GM12878 (cell line): ENCODE results near the gene DEK. TPM values are rescaled to one million over a fixed set of nuclear protein-coding genes. Genes with fewer than 3 reads are reported as not detected.
A peak's percentile ranks its signal among the peaks of the same experiment; 100 is the strongest.

ENCODE experiments used
- ATAC-seq: fragments of 200-7000 bp; cut with Tn5 transposase; 3 replicates; pipeline ENCODE4 v1.9.1; 2020; ENCODE audit warnings: mild to moderate bottlenecking, moderate library complexity
- BruUV-seq: library from RNA; stranded (reverse); fragments of 400-500 nt; replicated peaks from 2 replicates; lab custom pipeline; 2021; lab: Mats Ljungman, UMichigan
- CTCF ChIA-PET: fragments of 300-600 bp; sonication (Branson Sonifier 250); formaldehyde crosslinking; extraction: SDS; loops from one replicate; lab custom pipeline; 2021; ENCODE audit warnings: inconsistent platforms; lab: Yijun Ruan, JAX
- POLR2A ChIA-PET: fragments of 350-600 bp; formaldehyde crosslinking; extraction: SDS; loops from one replicate; lab custom pipeline; 2021; ENCODE audit warnings: inconsistent platforms; lab: Charles Lee
- RAD21 ChIA-PET: fragments of 300-600 bp; sonication (Branson Sonifier 250); formaldehyde crosslinking; loops from one replicate; lab custom pipeline; 2023; ENCODE audit warnings: antibody characterized with exemption; ENCODE audit not compliant: unreplicated experiment; lab: Charles Lee
- SMC1A ChIA-PET: fragments of 300-600 bp; sonication (Branson Sonifier 250); formaldehyde crosslinking; loops from one replicate; lab custom pipeline; 2023; ENCODE audit not compliant: unreplicated experiment, uncharacterized antibody; lab: Charles Lee
- DNase-seq: peaks from one replicate; pipeline ENCODE4 v3.0.0-alpha.2; 2011; ENCODE audit warnings: low read depth, low spot score
- FAIRE-seq: peaks from 3 replicates; lab custom pipeline; 2011; peaks lifted over from hg19 to GRCh38; lab: Jason Lieb, UNC
- H2AFZ ChIP-seq: 2 replicates; pipeline ENCODE4 v1.6.0; 2011; ENCODE audit warnings: low read depth, low read length, control low read depth; ENCODE audit not compliant: control insufficient read depth
- H3K27ac ChIP-seq: 2 replicates; pipeline ENCODE4 v1.5.1; 2011; ENCODE audit warnings: control low read depth; ENCODE audit not compliant: control insufficient read depth, insufficient read depth
- H3K27me3 ChIP-seq, 2 experiments: replicated peaks in 1 of 2; 2 replicates each; pipeline versions ENCODE4 v1.6.0 to v1.6.1; 2011; ENCODE audit warnings: low read length in 1 of 2; ENCODE audit not compliant: control insufficient read depth in 2 of 2, insufficient read depth in 2 of 2
- H3K36me3 ChIP-seq, 2 experiments: 2 replicates each; pipeline ENCODE4 v1.5.1; 2011; ENCODE audit warnings: low read length in 1 of 2; ENCODE audit not compliant: control insufficient read depth in 2 of 2, insufficient read depth in 2 of 2
- H3K4me1 ChIP-seq: 2 replicates; pipeline ENCODE4 v1.6.1; 2011; ENCODE audit warnings: mild to moderate bottlenecking, low read length, moderate library complexity, mixed read lengths; ENCODE audit not compliant: control insufficient read depth, insufficient read depth
- H3K4me2 ChIP-seq: 2 replicates; pipeline ENCODE4 v1.6.0; 2011; ENCODE audit warnings: control low read depth; ENCODE audit not compliant: control insufficient read depth, insufficient read depth
- H3K4me3 ChIP-seq: fragments of 200-600 bp; sonication (generic); 2 replicates; pipeline ENCODE4 v1.5.1; 2016
- H3K79me2 ChIP-seq: 2 replicates; pipeline ENCODE4 v1.6.0; 2011; ENCODE audit warnings: low read length; ENCODE audit not compliant: control insufficient read depth, insufficient read depth
- H3K9ac ChIP-seq: 2 replicates; pipeline ENCODE4 v1.8.0; 2011; ENCODE audit warnings: low read length, control low read depth, mixed read lengths; ENCODE audit not compliant: control insufficient read depth, insufficient read depth
- H3K9me3 ChIP-seq: replicated peaks from 3 replicates; pipeline ENCODE4 v1.5.1; 2011; ENCODE audit warnings: mild to moderate bottlenecking, low read length; ENCODE audit not compliant: control insufficient read depth, insufficient read depth
- H4K20me1 ChIP-seq: 2 replicates; pipeline ENCODE4 v1.6.0; 2011; ENCODE audit not compliant: control insufficient read depth, insufficient read depth
- BACH1 ChIP-seq: fragments of 450-650 bp; IDR thresholded peaks from 2 replicates; pipeline ENCODE4 v1.6.1; 2017; ENCODE audit warnings: mild to moderate bottlenecking, borderline replicate concordance
- CBX3 ChIP-seq: fragments of 200-600 bp; sonication (generic); IDR thresholded peaks from 2 replicates; pipeline ENCODE4 v1.6.1; 2016; ENCODE audit warnings: low read depth, borderline replicate concordance
- DPF2 ChIP-seq: fragments of 450-650 bp; IDR thresholded peaks from 2 replicates; pipeline ENCODE4 v1.6.1; 2017; ENCODE audit warnings: mild to moderate bottlenecking
- E4F1 ChIP-seq: fragments of 450-650 bp; IDR thresholded peaks from 2 replicates; pipeline ENCODE4 v1.6.1; 2018; ENCODE audit warnings: borderline replicate concordance, mild to moderate bottlenecking; ENCODE audit not compliant: partially characterized antibody
- FOXM1 ChIP-seq: IDR thresholded peaks from 2 replicates; pipeline ENCODE4 v1.6.1; 2012; ENCODE audit warnings: low read depth, mild to moderate bottlenecking, inconsistent platforms, low read length, moderate library complexity
- IKZF2 ChIP-seq, 2 experiments: fragments of 450-650 bp; IDR thresholded peaks; 2 replicates each; pipeline ENCODE4 v1.6.1; 2017; ENCODE audit warnings: mild to moderate bottlenecking in 2 of 2, moderate library complexity in 2 of 2
- LARP7 ChIP-seq: fragments of 450-650 bp; IDR thresholded peaks from 2 replicates; pipeline ENCODE4 v1.6.1; 2017; ENCODE audit warnings: mild to moderate bottlenecking
- MYB ChIP-seq: fragments of 150-350 bp; IDR thresholded peaks from 2 replicates; pipeline ENCODE4 v1.6.1; 2014; ENCODE audit warnings: mild to moderate bottlenecking, low read depth, low read length, borderline replicate concordance
- NBN ChIP-seq: fragments of 450-650 bp; IDR thresholded peaks from 2 replicates; pipeline ENCODE4 v1.6.1; 2016
- NKRF ChIP-seq: fragments of 450-650 bp; conservative IDR thresholded peaks from 2 replicates; pipeline ENCODE4 v1.6.1; 2017; ENCODE audit warnings: mild to moderate bottlenecking, moderate library complexity
- POLR2AphosphoS5 ChIP-seq: IDR thresholded peaks from 2 replicates; pipeline ENCODE4 v1.6.1; 2011; ENCODE audit warnings: mild to moderate bottlenecking, low read length, inconsistent platforms
- RAD21 ChIP-seq: IDR thresholded peaks from 2 replicates; pipeline ENCODE4 v1.6.1; 2011; ENCODE audit warnings: mild to moderate bottlenecking, low read depth, low read length, moderate library complexity; ENCODE audit not compliant: insufficient read depth
- SREBF2 ChIP-seq: IDR thresholded peaks from 2 replicates; pipeline ENCODE4 v1.6.1; 2012; ENCODE audit warnings: mild to moderate bottlenecking, low read length
- TBL1XR1 ChIP-seq: IDR thresholded peaks from 2 replicates; pipeline ENCODE4 v1.6.1; 2012; ENCODE audit warnings: low read depth, low read length, improper control_type of control experiment
- YBX1 ChIP-seq: fragments of 450-650 bp; IDR thresholded peaks from 2 replicates; pipeline ENCODE4 v1.6.1; 2016; ENCODE audit warnings: antibody characterized with exemption
- YY1 ChIP-seq: IDR thresholded peaks from 2 replicates; pipeline ENCODE4 v1.6.1; 2011; ENCODE audit warnings: low read depth, mild to moderate bottlenecking, low read length
- ZBTB33 ChIP-seq: fragments of 450-650 bp; IDR thresholded peaks from 2 replicates; pipeline ENCODE4 v1.6.1; 2017; ENCODE audit warnings: mild to moderate bottlenecking
- ZNF384 ChIP-seq: IDR thresholded peaks from 2 replicates; pipeline ENCODE4 v1.6.1; 2012; ENCODE audit warnings: low read depth, mild to moderate bottlenecking, low read length, improper control_type of control experiment, borderline replicate concordance
- WGBS: methylation state at CpG from one replicate; pipeline ENCODE4 v1.1.6; 2016; ENCODE audit warnings: low lambda C conversion rate; ENCODE audit not compliant: insufficient replicate concordance, insufficient coverage; ENCODE audit errors: missing lambda C conversion rate; 5-methylcytosine and 5-hydroxymethylcytosine counted together
- in situ Hi-C: fragments of 300-500 bp; cut with MboI; formaldehyde crosslinking; loops from 9 replicates; pipeline ENCODE4 v1.14.3; 2018; ENCODE audit warnings: mixed read lengths
- intact Hi-C: fragments of 100-400 bp; cut with micrococcal nuclease; formaldehyde crosslinking; loops from one replicate; pipeline ENCODE4 v1.14.2; 2022; ENCODE audit not compliant: unreplicated experiment
- polyA plus RNA-seq, 11 experiments: library from polyadenylated mRNA; depleted of rRNA in 4 of 11; unstranded in 6 of 11; stranded (reverse) in 5 of 11; fragments of >200 nt; fragmentation: Nextera tagmentation in 4 of 11; fragmentation: Illumina TruSeq in 1 of 11; extraction: Ambion mirVana in 4 of 11; extraction: Trizol in 1 of 11; gene quantifications; 1 replicate in 1 of 11; 2 replicates in 10 of 11; pipeline versions ENCODE4 v1.2.1 to v1.2.3, GENCODE V29; 2011 to 2016; ENCODE audit warnings: inconsistent platforms in 2 of 11, missing spikeins in 2 of 11, low read depth in 1 of 11
- total RNA-seq, 4 experiments: library from RNA; depleted of rRNA in 3 of 4; stranded (reverse); fragments of >200 nt in 3 of 4; fragmentation: Illumina TruSeq in 1 of 4; extraction: Trizol in 1 of 4; gene quantifications; 2 replicates each; pipeline versions ENCODE4 v1.2.1 to v1.2.3, GENCODE V29; 2013 to 2021

DEK gene
- total and polyA plus RNA-seq, 10 of the 15 experiments (the other 5 are each of a cell fraction or from before 2014, with no cell fraction given) = 111 to 346 (median 196) TPM

GRCh38 chr6:18263418-18264218 is 712 bp downstream of the DEK start:
- peak; percentile 6 for ATAC-seq
- FAIRE-seq = no peak
- peak overlapping the region; percentile 96 for H3K27ac ChIP-seq
- H3K4me2 ChIP-seq = peak overlapping the region; percentile 75
- intact Hi-C loops = loop anchor here (1.0 to 5.0 kb wide), 2 partner anchors 49 to 556 kb away; partner anchors contain the start of gene NUP153
- H2AFZ ChIP-seq = peak overlapping the region; percentile 75
- in situ Hi-C loops = loop anchor here (10.0 kb wide), 1 partner anchor 269 kb away; no protein-coding TSS in a partner anchor
- TSS peak; percentile 84 for BruUV-seq
- peaks cover 28% of the 10 kb centered on the region for H3K4me1 ChIP-seq
- H3K79me2 ChIP-seq = peaks cover 64% of the 10 kb centered on the region
- under 1% methylated on average over 48 of the region's 50 CpGs for WGBS
- peak overlapping the region; percentile 70 for H3K4me3 ChIP-seq
- DNase-seq = no peak
- CTCF ChIA-PET = no interaction called here
- RAD21 ChIA-PET = interaction anchor here (0.5 kb wide), 1 partner anchor 108 kb away, joined by 3 read pairs; the partner anchor contains the start of gene KDM1B
- SMC1A ChIA-PET = interaction anchor here (0.6 kb wide), 1 partner anchor 129 kb away, joined by 3 read pairs; no protein-coding TSS in a partner anchor
- peak overlapping the region; percentile 97 for H3K9ac ChIP-seq
- H3K9me3 ChIP-seq = peaks cover 4% of the 10 kb centered on the region
- peaks cover 3% of the 10 kb centered on the region; the same call in 1 of the 2 replicates for H4K20me1 ChIP-seq
- POLR2A ChIA-PET = interaction anchor here (0.7 kb wide), 1 partner anchor 1846 kb away, joined by 3 read pairs; no protein-coding TSS in a partner anchor
- H3K36me3 ChIP-seq = peaks cover 0 to 5% of the 10 kb centered on the region in 2 experiments; a peak in 1 of 4 replicates
- H3K27me3 ChIP-seq = no peaks in the 10 kb centered on the region
- no peak for TF ChIP-seq TBL1XR1
- no peak for TF ChIP-seq E4F1
- TF ChIP-seq ZNF384 = no peak
- TF ChIP-seq MYB = no peak
- no peak for TF ChIP-seq RAD21
- peak; percentile 34; the same call in 1 of the 2 replicates for TF ChIP-seq DPF2
- TF ChIP-seq SREBF2 = no peak
- TF ChIP-seq NKRF = no peak
- TF ChIP-seq BACH1 = no peak; the same call in 1 of the 2 replicates
- 0 out of 2 replicates have a peak, but pooled peaks have one; percentile 60 for TF ChIP-seq NBN
- TF ChIP-seq IKZF2 (IDR thresholded peaks at IDR 0.05) = peak; percentile 44 to 46; a peak in 2 of 4 replicates
- TF ChIP-seq YY1 = no peak
- 0 out of 2 replicates have a peak, but pooled peaks have one; percentile 47 for TF ChIP-seq LARP7
- no peak for TF ChIP-seq CBX3
- peak; percentile 2; the same call in 1 of the 2 replicates for TF ChIP-seq FOXM1
- TF ChIP-seq YBX1 = no peak
- no peak for TF ChIP-seq ZBTB33
- TF ChIP-seq POLR2AphosphoS5 = peak; percentile 65
